Measurements from ENCODE around the gene KRTAP10-2. TPM values are rescaled to one million over a fixed set of nuclear protein-coding genes. Genes with fewer than 3 reads are reported as not detected.
"Not testable (repeated sequence)": the region's sequence is repeated elsewhere in the genome, so short reads cannot be mapped to it uniquely, and the experiment has no call there.

Gene KRTAP10-2
- total and polyA plus RNA-seq, 8 donors = 0.24 TPM; not detected in 7

- no peak within 1 kb of the TSS for H3K27ac ChIP-seq
- intact Hi-C loops (cut with DNase I) = no loop called here
- ATAC-seq = no peak
- no peaks in the 10 kb centered on the region for H3K9me3 ChIP-seq
- TF ChIP-seq, protein P1, sequence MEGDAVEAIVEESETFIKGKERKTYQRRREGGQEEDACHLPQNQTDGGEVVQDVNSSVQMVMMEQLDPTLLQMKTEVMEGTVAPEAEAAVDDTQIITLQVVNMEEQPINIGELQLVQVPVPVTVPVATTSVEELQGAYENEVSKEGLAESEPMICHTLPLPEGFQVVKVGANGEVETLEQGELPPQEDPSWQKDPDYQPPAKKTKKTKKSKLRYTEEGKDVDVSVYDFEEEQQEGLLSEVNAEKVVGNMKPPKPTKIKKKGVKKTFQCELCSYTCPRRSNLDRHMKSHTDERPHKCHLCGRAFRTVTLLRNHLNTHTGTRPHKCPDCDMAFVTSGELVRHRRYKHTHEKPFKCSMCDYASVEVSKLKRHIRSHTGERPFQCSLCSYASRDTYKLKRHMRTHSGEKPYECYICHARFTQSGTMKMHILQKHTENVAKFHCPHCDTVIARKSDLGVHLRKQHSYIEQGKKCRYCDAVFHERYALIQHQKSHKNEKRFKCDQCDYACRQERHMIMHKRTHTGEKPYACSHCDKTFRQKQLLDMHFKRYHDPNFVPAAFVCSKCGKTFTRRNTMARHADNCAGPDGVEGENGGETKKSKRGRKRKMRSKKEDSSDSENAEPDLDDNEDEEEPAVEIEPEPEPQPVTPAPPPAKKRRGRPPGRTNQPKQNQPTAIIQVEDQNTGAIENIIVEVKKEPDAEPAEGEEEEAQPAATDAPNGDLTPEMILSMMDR (IDR thresholded peaks at IDR 0.05) = no peak
- no peaks in the 10 kb centered on the region for H3K36me3 ChIP-seq
- peaks cover 0 to 37% of the 10 kb centered on the region in 2 donors for H3K27me3 ChIP-seq
- H3K4me1 ChIP-seq = no peaks in the 10 kb centered on the region
- no peak for DNase-seq
- no peak within 1 kb of the TSS for H3K4me3 ChIP-seq
These were observed 41.4 kb upstream of the KRTAP10-2 start, which contains the start of gene KRTAP10-6 for GRCh38 chr21:44592446-44593311. TSS of gene KRTAP10-6 (minus strand) at chr21:44592505. CDS start at chr21:44592484, 21 bp downstream.

DNA sequence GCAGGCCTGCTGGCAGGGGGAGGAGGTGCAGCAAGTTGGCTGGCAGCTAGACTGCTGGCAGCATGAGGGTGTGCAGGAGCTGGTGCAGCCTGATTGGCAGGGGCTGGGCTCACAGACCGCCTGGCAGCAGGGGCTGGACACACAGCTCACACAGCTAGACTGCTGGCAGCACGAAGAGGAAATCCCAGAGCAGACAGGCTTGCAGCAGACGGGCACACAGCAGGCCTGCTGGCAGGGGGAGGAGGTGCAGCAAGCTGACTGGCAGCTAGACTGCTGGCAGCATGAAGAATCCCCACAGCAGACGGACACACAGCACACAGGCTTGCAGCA is 40.5 kb upstream of the KRTAP10-2 start:
- H3K27me3 ChIP-seq = peaks cover 0 to 37% of the 10 kb centered on the region in 2 donors
- H3K4me3 ChIP-seq; H3K36me3 ChIP-seq; H3K4me1 ChIP-seq; H3K9me3 ChIP-seq; intact Hi-C loops (cut with DNase I); DNase-seq; ATAC-seq; H3K27ac ChIP-seq: not testable (repeated sequence)

- H3K9me3 ChIP-seq; H3K4me1 ChIP-seq; ATAC-seq; DNase-seq; H3K4me3 ChIP-seq; intact Hi-C loops (cut with DNase I); H3K27ac ChIP-seq; H3K36me3 ChIP-seq: not testable (repeated sequence)
- H3K27me3 ChIP-seq = peaks cover 0 to 44% of the 10 kb centered on the region in 2 donors
These were observed 39.8 kb upstream of the KRTAP10-2 start for GRCh38 chr21:44590897-44591800.

- Histone ChIP-seq H3K27ac (no peak overlapping the region), H3K9me3 (no peaks in the 10 kb centered on the region), H3K4me3 (no peak overlapping the region), H3K27me3 (peaks cover 0 to 52% of the 10 kb centered on the region in 2 donors), H3K36me3 (no peaks in the 10 kb centered on the region), H3K4me1 (no peaks in the 10 kb centered on the region)
- no peak for DNase-seq
- no peak for ATAC-seq
- intact Hi-C loops (cut with DNase I) = no loop called here
- TF ChIP-seq, protein P1 (IDR thresholded peaks at IDR 0.05) = no peak
These were observed 39.0 kb upstream of the KRTAP10-2 start for GRCh38 chr21:44590311-44590721.

DNA sequence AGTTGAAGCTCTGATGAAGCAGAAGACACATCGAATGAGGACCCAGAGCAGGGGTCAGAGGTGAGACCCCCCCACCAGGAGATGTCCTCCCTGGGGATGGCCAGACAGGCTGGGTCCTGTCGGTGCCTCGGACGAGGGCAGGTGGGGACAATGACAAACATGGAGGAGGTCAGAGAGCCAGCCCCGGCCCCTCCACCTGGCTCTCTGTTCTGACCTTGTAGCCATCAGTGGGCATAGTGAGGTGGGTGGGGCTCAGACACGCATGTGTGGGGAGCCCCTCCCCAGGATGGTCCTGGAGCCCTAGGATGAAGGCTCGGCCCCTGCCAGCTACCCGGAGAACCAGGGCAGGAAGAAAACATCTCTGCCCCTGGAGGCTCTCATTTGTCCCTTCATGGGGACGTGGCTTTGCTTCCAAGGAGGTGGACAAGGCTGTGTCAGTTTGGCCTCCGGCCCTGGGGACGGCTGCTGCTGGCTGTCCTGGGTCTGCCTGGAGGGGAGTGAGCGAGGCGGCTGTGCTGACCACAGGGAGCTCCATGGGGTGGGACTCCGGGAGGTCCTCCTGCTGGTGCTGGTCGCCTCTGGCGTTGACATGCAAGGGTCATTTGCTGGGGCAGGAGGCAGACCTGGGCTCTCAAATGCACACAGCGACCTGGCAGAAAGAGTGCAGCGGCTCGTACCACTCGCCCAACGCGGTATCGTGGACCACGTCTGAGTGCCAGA is 38.4 kb upstream of the KRTAP10-2 start:
- intact Hi-C loops (cut with DNase I) = no loop called here
- no peak overlapping the region for H3K4me3 ChIP-seq
- no peaks in the 10 kb centered on the region for H3K36me3 ChIP-seq
- H3K9me3 ChIP-seq = no peaks in the 10 kb centered on the region
- TF ChIP-seq, protein P1 (IDR thresholded peaks at IDR 0.05) = no peak
- H3K4me1 ChIP-seq = no peaks in the 10 kb centered on the region
- no peak for ATAC-seq
- DNase-seq = no peak
- H3K27ac ChIP-seq = no peak overlapping the region
- H3K27me3 ChIP-seq = peaks cover 0 to 58% of the 10 kb centered on the region in 2 donors

All from left lung (tissue), 10 donors.